Nucleus accumbens (tissue), 56 donors: Measurements from ENCODE around the gene CALN1.
"Not testable (repeated sequence)": the region's sequence is repeated elsewhere in the genome, so short reads cannot be mapped to it uniquely, and the experiment has no call there.

ENCODE experiments used
- DNase-seq, 56 donors: peaks; one replicate each; lab custom pipeline; 2025; lab: John Stamatoyannopoulos, UW

The CALN1 gene

GRCh38 chr7:72411419-72411818 is 719 bp downstream of the CALN1 start:
- DNase-seq, result no peak

- DNase-seq, result no peak
These were observed 2.5 kb downstream of the CALN1 start for GRCh38 chr7:72409638-72410015.

GRCh38 chr7:72408966-72409637 is 3.0 kb downstream of the CALN1 start:
- no peak for DNase-seq

GRCh38 chr7:72406820-72407403 is 5.2 kb downstream of the CALN1 start:
- no peak for DNase-seq

GRCh38 chr7:72405871-72406270 is 6.3 kb downstream of the CALN1 start:
- peak in 20 of 56 donors; percentile 1 to 49 (median 14) for DNase-seq

GRCh38 chr7:72405418-72405817 is 6.7 kb downstream of the CALN1 start:
- peak in 44 of 56 donors; percentile 1 to 88 (median 44) for DNase-seq

GRCh38 chr7:72404743-72405142 is 7.4 kb downstream of the CALN1 start:
- no peak for DNase-seq

GRCh38 chr7:72403458-72404076 is 8.6 kb downstream of the CALN1 start:
- DNase-seq, result no peak

GRCh38 chr7:72394016-72394415 is 18.1 kb downstream of the CALN1 start:
- DNase-seq, result no peak

- DNase-seq, result no peak
These were observed 20.2 kb downstream of the CALN1 start for GRCh38 chr7:72391821-72392377.

- DNase-seq, result no peak
These were observed 26.0 kb downstream of the CALN1 start for GRCh38 chr7:72386118-72386517.

GRCh38 chr7:72362246-72362645 is 49.9 kb downstream of the CALN1 start:
- DNase-seq, result no peak

- no peak for DNase-seq
These were observed 66.9 kb downstream of the CALN1 start for GRCh38 chr7:72345208-72345727.

GRCh38 chr7:72343991-72344390 is 68.1 kb downstream of the CALN1 start:
- DNase-seq, result no peak

- DNase-seq, result not testable (repeated sequence)
These were observed 68.8 kb downstream of the CALN1 start for GRCh38 chr7:72343354-72343753.

GRCh38 chr7:72337390-72338167 is 74.6 kb downstream of the CALN1 start:
- DNase-seq, result peak in 13 of 56 donors; percentile 13 to 72 (median 46)

- peak in 22 of 56 donors; percentile 8 to 73 (median 48) for DNase-seq
These were observed 75.3 kb downstream of the CALN1 start for GRCh38 chr7:72336632-72337389.

GRCh38 chr7:72336382-72336631 is 75.8 kb downstream of the CALN1 start:
- peak in 2 of 56 donors; percentile 31 to 39 for DNase-seq

- peak in 24 of 56 donors; percentile 6 to 58 (median 28) for DNase-seq
These were observed 76.4 kb downstream of the CALN1 start for GRCh38 chr7:72335561-72336381.
